ENCODE data around the gene MAPK8IP3.
"Not testable (repeated sequence)": the region's sequence is repeated elsewhere in the genome, so short reads cannot be mapped to it uniquely, and the experiment has no call there.

Gene MAPK8IP3

DNA sequence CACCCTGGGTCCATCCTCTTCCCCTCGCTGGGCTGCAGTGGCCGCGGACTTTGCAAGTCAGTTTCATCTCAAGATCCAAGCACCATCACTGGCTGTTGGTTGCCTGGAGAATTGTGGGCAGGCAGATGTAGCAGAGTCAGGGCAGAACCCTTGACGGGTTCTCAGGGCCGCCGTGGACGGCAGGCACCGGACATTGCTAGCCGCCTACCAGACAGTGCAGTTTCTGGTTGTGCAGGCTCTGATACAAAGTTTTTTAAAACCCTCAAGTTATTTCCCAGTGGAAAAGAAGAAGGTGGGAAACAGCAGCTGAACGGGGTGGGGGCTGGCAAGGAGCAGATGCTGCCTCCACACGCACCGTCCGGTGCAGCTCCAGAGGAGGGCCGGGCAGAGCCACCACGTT, 3.4 kb downstream of the MAPK8IP3 start:
- no peak for DNase-seq (ENCODE audit: low spot score)

DNA sequence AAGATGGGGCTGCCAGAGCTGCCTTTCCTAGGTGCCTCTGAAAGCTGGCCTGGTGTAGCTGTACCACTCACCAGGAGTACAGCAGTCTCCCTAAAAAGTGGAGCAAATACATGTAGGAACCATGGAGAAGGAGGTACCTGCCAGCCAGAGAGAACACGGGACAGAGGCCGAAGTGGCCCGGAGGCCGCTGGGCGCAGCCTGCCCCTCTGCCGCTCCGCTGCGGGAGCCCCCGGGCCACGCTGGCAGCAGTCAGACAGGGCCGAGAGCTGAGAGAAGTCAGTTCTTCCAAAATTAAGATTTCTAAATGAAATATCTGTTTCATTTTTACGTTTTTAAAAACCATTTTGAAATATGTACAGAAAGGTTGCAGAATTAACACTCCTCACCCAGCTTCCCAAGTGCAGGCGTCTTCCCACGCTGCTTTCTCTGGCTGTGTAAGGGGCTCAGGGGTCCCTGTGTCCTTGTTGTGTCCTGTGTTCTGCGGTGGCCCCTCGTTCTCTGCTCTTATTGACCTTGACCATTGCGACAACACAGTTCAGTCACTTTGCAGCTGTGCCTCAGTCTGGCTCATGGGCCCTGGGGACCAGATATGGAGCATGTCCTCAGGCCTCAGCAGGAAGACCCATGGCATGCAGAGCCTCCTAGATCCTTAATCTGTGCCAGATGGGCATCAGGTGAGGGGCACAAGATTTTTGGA, 5.0 kb downstream of the MAPK8IP3 start:
- no peak for DNase-seq (ENCODE audit: low spot score)

- no peak for DNase-seq (ENCODE audit: low spot score)
These were observed 6.8 kb downstream of the MAPK8IP3 start for GRCh38 chr16:1712791-1713261.

- DNase-seq (ENCODE audit: low spot score): no peak
These were observed 7.3 kb downstream of the MAPK8IP3 start for GRCh38 chr16:1713331-1713730.

GRCh38 chr16:1713933-1714332, 7.9 kb downstream of the MAPK8IP3 start:
- no peak for DNase-seq (ENCODE audit: low spot score)

DNA sequence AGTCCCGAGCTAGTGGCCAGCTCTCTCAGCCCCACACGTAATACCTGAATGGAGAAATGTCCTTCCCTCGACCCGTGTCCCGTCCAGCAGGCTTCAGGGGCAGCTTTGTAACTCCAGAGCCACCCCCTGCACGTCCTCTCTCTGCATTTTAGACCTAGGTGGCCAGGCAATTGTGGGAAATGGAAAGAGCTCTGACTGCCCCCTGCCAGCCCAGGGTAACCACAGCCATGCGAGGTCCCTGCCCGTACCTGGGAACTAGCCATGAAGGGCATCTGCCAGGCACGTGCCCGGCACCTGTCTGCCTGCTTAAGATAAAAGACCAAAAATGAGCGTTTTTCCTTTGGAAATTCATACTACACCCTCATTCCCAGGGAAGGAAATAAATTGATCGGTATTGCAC, 9.2 kb downstream of the MAPK8IP3 start:
- no peak for DNase-seq (ENCODE audit: low spot score)

GRCh38 chr16:1718236-1718635, 12.2 kb downstream of the MAPK8IP3 start:
- DNase-seq (ENCODE audit: low spot score): not testable (repeated sequence)

- not testable (repeated sequence) for DNase-seq (ENCODE audit: low spot score)
These were observed 13.7 kb downstream of the MAPK8IP3 start for GRCh38 chr16:1719559-1720229.

DNA sequence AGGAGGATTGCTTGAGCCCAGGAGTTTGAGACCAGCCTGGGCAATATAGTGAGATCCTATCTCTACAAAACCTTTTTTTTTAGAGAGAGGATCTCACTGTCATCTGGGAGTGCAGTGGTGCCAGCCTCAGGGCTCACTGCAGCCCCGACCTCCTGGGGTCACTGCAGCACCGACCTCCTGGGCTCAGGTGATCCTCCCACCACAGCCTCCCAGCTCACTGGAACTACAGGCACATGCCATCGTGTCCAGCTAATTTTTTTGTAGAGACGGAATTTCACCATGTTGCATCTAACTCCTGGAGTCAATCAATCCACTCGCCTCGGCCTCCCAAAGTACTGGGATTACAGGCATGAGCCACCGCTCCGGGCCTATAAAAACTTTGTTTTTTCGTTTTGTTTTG, 15.4 kb downstream of the MAPK8IP3 start:
- DNase-seq (ENCODE audit: low spot score): no peak

- DNase-seq (ENCODE audit: low spot score): no peak
These were observed 17.6 kb downstream of the MAPK8IP3 start for GRCh38 chr16:1723450-1724147.

GRCh38 chr16:1724491-1724890, 18.5 kb downstream of the MAPK8IP3 start:
- no peak for DNase-seq (ENCODE audit: low spot score)

GRCh38 chr16:1726661-1727502, 20.9 kb downstream of the MAPK8IP3 start:
- DNase-seq (ENCODE audit: low spot score): no peak

- DNase-seq (ENCODE audit: low spot score): no peak
These were observed 21.9 kb downstream of the MAPK8IP3 start for GRCh38 chr16:1727651-1728624.

- no peak for DNase-seq (ENCODE audit: low spot score)
These were observed 23.0 kb downstream of the MAPK8IP3 start for GRCh38 chr16:1729026-1729425.

GRCh38 chr16:1729445-1729844, 23.4 kb downstream of the MAPK8IP3 start:
- DNase-seq (ENCODE audit: low spot score): no peak

- no peak for DNase-seq (ENCODE audit: low spot score)
These were observed 25.1 kb downstream of the MAPK8IP3 start for GRCh38 chr16:1731073-1731472.

- DNase-seq (ENCODE audit: low spot score): no peak
These were observed 25.6 kb downstream of the MAPK8IP3 start for GRCh38 chr16:1731603-1732002.

- no peak for DNase-seq (ENCODE audit: low spot score)
These were observed 26.1 kb downstream of the MAPK8IP3 start for GRCh38 chr16:1732071-1732470.

GRCh38 chr16:1732551-1732987, 26.6 kb downstream of the MAPK8IP3 start:
- not testable (repeated sequence) for DNase-seq (ENCODE audit: low spot score)

- DNase-seq (ENCODE audit: low spot score): no peak
These were observed 28.1 kb downstream of the MAPK8IP3 start for GRCh38 chr16:1734123-1734522.

DNA sequence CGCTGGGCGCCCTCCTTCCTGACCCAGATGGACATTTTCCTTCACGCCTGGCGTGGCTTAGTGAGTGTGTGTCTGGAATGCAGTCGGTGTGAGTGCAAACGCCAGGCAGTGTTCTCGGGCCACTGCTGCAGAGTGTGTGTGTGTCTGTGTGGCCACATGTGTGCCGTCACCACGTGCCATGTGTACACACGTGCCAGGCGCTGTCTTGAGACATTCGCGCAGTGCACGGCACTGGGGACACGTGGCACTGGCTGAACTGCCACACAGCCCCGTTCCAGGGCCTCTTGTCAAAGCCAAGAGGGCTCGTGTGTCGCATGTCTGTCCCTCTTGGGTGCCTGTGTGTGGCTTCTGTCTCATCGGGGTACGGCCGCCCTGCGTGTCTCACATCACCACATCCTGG, 28.8 kb downstream of the MAPK8IP3 start:
- DNase-seq (ENCODE audit: low spot score): no peak
